Choroid plexus epithelial cell (primary cell): Measurements from ENCODE around the gene RMC1.

Experiments used
- DNase-seq: peaks from one replicate; pipeline ENCODE4 v3.0.0-alpha.2; 2010; ENCODE audit warnings: low read depth
- H3K4me3 ChIP-seq: 2 replicates; pipeline ENCODE4 v1.5.1; 2011; ENCODE audit warnings: low read depth, mild to moderate bottlenecking, control low read depth, low read length, moderate library complexity
- TF ChIP-seq, protein P1 (sequence below): conservative IDR thresholded peaks from 2 replicates; pipeline ENCODE4 v1.5.1; 2011; ENCODE audit warnings: low read depth, mild to moderate bottlenecking, control low read depth, inconsistent platforms, low read length, moderate library complexity

Gene RMC1

DNA sequence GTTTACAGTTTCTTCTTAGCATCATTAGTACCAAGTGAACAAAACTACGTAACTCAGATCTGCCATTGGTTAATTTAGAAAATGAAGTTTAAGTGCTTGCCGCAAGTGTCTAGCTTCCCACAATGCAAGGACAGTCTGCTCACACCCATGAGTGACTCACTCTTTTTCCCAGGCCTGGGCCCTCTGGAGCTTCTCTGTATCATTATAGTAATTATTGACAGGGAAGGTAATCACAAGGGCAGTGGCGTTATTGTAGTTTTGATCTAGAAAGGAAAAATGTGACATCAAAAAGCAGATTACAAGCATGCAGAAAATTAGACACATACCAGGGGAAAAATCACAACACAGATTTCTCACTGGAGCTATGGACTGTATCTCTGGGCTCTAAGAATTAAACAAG is 44.5 kb downstream of the RMC1 start:
- peak; percentile 39 for DNase-seq
- no peak overlapping the region for H3K4me3 ChIP-seq
- TF ChIP-seq, protein P1, sequence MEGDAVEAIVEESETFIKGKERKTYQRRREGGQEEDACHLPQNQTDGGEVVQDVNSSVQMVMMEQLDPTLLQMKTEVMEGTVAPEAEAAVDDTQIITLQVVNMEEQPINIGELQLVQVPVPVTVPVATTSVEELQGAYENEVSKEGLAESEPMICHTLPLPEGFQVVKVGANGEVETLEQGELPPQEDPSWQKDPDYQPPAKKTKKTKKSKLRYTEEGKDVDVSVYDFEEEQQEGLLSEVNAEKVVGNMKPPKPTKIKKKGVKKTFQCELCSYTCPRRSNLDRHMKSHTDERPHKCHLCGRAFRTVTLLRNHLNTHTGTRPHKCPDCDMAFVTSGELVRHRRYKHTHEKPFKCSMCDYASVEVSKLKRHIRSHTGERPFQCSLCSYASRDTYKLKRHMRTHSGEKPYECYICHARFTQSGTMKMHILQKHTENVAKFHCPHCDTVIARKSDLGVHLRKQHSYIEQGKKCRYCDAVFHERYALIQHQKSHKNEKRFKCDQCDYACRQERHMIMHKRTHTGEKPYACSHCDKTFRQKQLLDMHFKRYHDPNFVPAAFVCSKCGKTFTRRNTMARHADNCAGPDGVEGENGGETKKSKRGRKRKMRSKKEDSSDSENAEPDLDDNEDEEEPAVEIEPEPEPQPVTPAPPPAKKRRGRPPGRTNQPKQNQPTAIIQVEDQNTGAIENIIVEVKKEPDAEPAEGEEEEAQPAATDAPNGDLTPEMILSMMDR = no peak

DNA sequence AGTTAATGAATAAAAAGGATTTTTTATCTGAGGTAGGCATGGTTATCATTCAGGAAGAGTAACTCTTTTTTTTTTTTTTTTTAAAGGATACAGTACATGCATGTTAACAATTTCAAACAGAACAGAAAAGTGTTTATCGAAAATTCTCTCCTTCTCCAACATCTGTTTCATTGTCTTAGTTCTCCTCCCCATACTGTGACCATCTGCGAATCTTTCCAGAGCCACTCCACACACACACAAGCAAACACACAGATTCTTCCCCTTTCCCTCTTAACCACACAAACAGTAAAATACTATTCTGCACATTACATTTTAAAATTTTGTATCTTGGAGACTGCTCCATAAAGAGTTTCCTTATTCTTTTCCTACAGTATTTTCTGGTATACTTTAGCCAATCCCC is 45.0 kb downstream of the RMC1 start:
- TF ChIP-seq, protein P1 = no peak
- DNase-seq = no peak
- H3K4me3 ChIP-seq = no peak overlapping the region

DNA sequence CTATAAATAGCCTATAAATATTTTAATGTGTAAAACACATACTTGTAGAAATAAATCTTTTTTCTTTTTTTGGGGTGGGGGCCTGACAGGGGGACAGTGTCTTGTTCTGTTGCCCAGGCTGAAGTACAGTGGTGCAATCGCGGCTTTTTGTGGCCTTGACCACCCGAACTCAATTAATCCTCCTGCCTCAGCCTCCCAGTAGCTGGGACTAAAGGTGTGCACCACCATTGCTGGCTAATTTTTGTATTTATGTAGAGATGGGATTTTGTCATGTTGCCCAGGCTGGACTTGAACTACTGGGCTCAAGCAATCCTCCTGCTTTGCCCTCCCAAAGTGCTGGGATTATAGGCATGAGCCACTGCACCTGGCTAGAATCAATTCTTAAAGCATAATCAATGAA is 45.4 kb downstream of the RMC1 start:
- TF ChIP-seq, protein P1 = no peak
- H3K4me3 ChIP-seq = no peak overlapping the region
- DNase-seq = no peak

DNA sequence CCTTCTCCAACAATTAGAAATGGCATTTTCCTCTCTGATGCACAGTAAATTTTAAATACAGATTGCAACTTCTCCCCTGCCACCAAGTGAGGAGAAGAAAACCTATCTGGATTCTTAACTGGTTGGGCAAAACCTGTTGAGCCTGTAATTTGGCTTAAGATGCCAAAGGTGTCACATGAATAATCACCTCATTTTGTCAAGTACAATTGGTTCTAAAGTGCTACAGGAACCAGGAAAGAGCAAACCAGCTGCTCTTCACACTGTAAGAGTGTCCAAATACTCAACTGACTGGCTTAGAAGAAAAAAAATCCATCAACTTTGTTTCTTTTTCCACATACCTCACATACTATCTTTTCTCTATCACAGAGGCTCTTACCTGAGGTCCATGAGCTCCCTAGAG is 47.6 kb downstream of the RMC1 start:
- H3K4me3 ChIP-seq = no peak overlapping the region
- no peak for DNase-seq
- TF ChIP-seq, protein P1 = no peak

DNA sequence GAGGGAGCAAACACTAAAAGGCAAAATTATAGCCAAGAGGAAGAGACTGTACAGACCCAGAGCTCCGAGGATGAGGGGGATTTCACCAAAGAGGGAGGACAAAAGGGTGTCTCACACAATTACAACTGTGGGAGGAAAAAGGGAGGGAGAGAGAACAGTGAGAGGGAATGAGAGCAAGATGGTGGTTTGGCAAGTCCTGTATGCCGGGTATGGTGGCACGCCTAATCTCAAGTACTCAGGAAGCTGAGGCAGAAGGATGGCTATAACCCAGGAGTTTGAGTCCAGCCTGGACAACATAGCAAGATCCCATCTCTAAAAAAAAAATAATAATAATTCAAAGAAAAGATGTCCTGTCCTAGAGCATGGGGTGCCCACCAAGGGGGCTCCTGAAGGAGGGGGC is 48.7 kb downstream of the RMC1 start:
- no peak overlapping the region for H3K4me3 ChIP-seq
- DNase-seq = no peak
- TF ChIP-seq, protein P1 = no peak

DNA sequence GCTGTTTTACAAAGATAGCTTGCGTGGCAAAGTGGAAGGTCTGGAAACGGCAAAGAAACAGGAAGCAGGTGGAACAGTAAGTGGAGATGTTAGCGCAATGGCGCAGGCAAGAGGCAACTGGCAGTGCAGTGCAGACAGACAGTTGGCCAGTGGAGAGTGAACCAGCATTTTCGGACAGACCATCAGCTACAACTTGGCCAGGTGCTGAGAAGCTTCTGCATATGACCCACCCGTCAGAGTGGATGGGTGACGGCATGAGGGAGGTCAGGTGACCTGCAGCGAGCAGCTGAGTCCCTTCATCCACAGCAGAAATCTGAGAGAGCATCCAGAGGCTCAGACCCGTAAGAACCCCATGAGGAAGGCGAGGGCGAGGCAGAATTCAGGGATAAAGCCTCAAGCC is 49.2 kb downstream of the RMC1 start:
- no peak for DNase-seq
- no peak overlapping the region for H3K4me3 ChIP-seq
- TF ChIP-seq, protein P1 = no peak

DNA sequence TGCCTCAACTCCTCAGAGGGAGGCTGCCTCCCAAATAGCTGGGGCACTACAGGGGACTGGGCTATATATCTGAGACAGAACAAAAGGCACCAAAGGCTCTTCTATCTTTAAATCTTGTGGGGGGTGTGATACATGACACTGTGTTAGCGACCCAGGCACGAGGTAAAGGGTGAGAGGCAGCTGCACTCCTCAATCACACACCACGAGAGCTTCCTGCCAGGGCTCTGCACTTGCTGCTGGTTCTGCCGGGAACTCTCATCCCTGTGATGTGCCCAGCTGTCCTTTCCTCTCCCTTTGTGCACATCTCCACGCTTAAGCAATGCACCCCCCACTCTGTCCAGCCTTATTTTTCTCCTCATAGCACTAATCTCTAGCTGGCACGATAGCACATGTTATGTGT is 50.6 kb downstream of the RMC1 start:
- H3K4me3 ChIP-seq = no peak overlapping the region
- TF ChIP-seq, protein P1 = no peak
- no peak for DNase-seq
